NCI-H1436 treated with DMSO at 0.1 percent for 48 hours (cell line): ENCODE measurements around the gene CDX1.

Experiments used
- DNase-seq: peaks from one replicate; lab custom pipeline; 2025; lab: John Stamatoyannopoulos, UW

The CDX1 gene

GRCh38 chr5:150184006-150184405 lies 17.4 kb downstream of the CDX1 start:
- DNase-seq: no peak

- no peak for DNase-seq
These were observed 18.7 kb downstream of the CDX1 start for GRCh38 chr5:150184990-150185912.

- no peak for DNase-seq
These were observed 19.6 kb downstream of the CDX1 start for GRCh38 chr5:150186137-150186536.

- DNase-seq: no peak
These were observed 20.3 kb downstream of the CDX1 start for GRCh38 chr5:150186897-150187296.

GRCh38 chr5:150188146-150188842 lies 21.7 kb downstream of the CDX1 start:
- DNase-seq: no peak

- DNase-seq: no peak
These were observed 22.7 kb downstream of the CDX1 start for GRCh38 chr5:150189326-150189725.

- no peak for DNase-seq
These were observed 23.3 kb downstream of the CDX1 start, which contains the start of gene SLC6A7 for GRCh38 chr5:150189728-150190502. Gene SLC6A7 (plus strand): TSS chr5:150190062. CDS start chr5:150190328, 266 bp downstream.

- DNase-seq: no peak
These were observed 24.0 kb downstream of the CDX1 start for GRCh38 chr5:150190503-150190979.

GRCh38 chr5:150190987-150191386 lies 24.4 kb downstream of the CDX1 start:
- no peak for DNase-seq

GRCh38 chr5:150192462-150192861 lies 25.9 kb downstream of the CDX1 start:
- DNase-seq: no peak

- DNase-seq: no peak
These were observed 29.3 kb downstream of the CDX1 start for GRCh38 chr5:150195736-150196485.

- no peak for DNase-seq
These were observed 29.9 kb downstream of the CDX1 start for GRCh38 chr5:150196514-150196913.

- no peak for DNase-seq
These were observed 30.4 kb downstream of the CDX1 start for GRCh38 chr5:150196986-150197385.

GRCh38 chr5:150197476-150197875 lies 30.9 kb downstream of the CDX1 start:
- DNase-seq: no peak

- no peak for DNase-seq
These were observed 35.9 kb downstream of the CDX1 start for GRCh38 chr5:150202501-150202900.

GRCh38 chr5:150203832-150204589 lies 37.4 kb downstream of the CDX1 start:
- no peak for DNase-seq

- DNase-seq: no peak
These were observed 38.0 kb downstream of the CDX1 start for GRCh38 chr5:150204590-150204960.

- DNase-seq: no peak
These were observed 39.7 kb downstream of the CDX1 start for GRCh38 chr5:150206098-150206778.

- DNase-seq: no peak
These were observed 40.2 kb downstream of the CDX1 start for GRCh38 chr5:150206779-150207115.
